CD4-positive, alpha-beta T cell treated with Interleukin-17A for 4 hours (primary cell): Measurements from ENCODE around the gene CAB39L.
"Not testable (repeated sequence)": the region's sequence is repeated elsewhere in the genome, so short reads cannot be mapped to it uniquely, and the experiment has no call there.

Experiments
- DNase-seq: peaks from one replicate; pipeline ENCODE4 v3.0.0-alpha.2; 2020; ENCODE audit warnings: mixed read lengths

CAB39L gene

DNA sequence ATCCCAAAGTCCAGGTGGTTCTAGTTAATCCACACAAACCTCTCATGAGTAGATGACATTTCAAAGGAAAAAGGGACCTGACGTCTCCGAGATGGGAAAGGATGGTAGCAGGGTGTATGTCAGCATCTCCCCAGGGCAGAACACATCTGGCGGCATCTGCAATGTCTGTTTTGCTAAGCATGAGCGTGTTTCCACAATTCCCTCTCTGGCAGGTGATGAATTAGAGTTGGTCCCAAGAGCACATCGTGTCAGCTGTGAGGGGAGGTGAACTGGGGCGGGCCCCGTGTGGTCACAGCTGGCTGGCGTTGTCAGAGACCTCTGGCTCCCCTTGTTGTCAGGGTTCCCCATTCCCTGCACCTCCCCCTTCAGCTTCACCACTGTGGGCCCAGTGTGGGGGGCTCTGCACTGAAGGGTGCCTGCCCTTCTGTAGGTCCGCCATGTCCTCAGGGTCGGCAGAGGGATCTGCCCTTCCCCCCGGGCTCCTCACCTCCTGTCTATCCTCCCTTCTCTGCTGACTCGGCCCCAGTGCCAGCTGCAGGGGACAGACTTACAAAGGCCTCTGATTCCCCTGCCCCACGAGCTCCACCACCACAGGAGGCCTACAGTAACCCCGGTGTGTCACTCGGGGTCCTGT lies 138.0 kb downstream of the CAB39L start:
- DNase-seq, result no peak

GRCh38 chr13:49304763-49305700 lies 138.8 kb downstream of the CAB39L start:
- no peak for DNase-seq

GRCh38 chr13:49304356-49304755 lies 139.5 kb downstream of the CAB39L start:
- DNase-seq, result no peak

- DNase-seq, result no peak
Observed at GRCh38 chr13:49303533-49304252, 140.2 kb downstream of the CAB39L start.

GRCh38 chr13:49302817-49303216 lies 141.0 kb downstream of the CAB39L start:
- DNase-seq, result no peak

DNA sequence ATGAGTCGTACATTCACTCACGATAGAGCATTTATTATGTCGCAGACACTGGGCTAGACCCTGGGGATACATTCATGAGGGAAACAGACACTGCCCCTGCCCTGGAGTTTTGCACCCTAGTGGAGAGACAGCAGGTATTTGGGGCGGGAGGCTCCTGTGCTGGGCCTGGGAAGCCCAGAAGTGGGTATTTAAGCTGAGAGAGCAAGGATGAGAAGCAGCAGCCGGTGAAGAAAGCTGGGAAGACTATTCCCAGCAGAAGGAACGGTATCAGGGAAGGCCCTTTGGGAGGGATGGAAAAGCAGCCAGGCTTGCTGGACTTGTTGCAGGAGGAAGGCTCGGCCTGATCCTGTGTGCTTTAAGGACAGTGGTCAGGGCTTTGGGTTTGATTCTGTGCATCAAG lies 141.6 kb downstream of the CAB39L start:
- DNase-seq, result no peak

- peak; percentile 72 for DNase-seq
Observed at GRCh38 chr13:49300739-49301589, 142.9 kb downstream of the CAB39L start.

- no peak for DNase-seq
Observed at GRCh38 chr13:49300276-49300675, 143.6 kb downstream of the CAB39L start.

- no peak for DNase-seq
Observed at GRCh38 chr13:49298903-49299605, 144.8 kb downstream of the CAB39L start.

GRCh38 chr13:49298416-49298815 lies 145.4 kb downstream of the CAB39L start:
- DNase-seq, result no peak

- DNase-seq, result no peak
Observed at GRCh38 chr13:49297338-49297737, 146.5 kb downstream of the CAB39L start.

DNA sequence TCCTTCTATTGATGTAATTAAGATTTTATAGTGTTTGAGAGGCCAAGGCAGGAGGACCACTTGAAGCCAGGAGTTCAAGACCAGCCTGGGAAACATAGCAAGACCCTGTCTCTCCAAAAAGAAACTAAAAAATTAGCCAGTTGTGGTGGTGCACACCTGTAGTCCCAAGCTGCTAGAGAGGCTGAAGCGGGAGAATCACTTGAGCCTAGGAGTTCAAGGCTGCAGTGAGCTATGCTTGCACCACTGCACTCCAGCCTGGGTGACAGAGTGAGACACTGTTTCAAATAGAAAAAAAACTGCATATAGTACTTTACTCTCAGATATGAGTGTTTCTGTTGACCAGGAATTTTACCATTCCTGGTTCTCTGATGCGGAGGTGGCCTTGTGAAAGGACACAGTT lies 147.2 kb downstream of the CAB39L start:
- DNase-seq, result no peak

DNA sequence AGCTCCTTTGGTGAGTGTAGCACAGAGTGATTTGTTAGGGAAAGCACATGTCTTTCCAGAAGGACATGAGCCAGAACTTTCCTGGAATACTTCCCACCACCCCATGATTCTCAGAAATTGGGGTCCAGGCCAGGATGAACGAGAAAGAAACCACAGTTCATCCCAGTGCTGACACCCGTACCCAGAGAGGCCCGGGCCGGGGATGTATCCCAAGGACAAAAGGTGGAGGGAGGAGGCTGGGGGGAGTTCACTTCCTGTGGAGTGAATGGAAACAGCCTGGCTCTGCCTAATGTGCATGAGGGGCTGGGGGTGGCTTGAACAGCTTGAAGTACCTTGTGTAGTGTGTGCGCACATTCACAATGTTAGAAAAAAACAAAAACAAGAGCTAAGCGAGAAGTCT lies 148.6 kb downstream of the CAB39L start:
- no peak for DNase-seq

DNA sequence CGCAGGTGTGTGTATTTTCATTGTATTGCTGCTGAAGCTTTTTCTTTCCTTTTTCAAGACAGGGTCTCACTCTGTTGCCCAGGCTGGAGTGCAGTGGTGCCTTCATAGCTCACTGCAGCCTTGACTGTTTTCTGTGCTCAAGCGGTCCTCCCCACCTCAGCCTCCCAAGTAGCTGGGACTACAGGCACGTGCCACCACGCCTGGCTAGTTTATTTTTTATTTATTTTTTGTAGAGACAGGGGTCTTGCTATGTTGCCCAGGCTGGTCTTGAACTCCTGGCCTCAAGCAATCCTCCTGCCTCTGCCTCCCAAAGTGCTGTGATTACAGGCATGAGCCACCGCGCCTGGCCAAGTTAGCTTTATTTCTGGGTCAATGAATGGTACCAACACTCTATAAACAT lies 149.1 kb downstream of the CAB39L start:
- DNase-seq, result not testable (repeated sequence)

DNA sequence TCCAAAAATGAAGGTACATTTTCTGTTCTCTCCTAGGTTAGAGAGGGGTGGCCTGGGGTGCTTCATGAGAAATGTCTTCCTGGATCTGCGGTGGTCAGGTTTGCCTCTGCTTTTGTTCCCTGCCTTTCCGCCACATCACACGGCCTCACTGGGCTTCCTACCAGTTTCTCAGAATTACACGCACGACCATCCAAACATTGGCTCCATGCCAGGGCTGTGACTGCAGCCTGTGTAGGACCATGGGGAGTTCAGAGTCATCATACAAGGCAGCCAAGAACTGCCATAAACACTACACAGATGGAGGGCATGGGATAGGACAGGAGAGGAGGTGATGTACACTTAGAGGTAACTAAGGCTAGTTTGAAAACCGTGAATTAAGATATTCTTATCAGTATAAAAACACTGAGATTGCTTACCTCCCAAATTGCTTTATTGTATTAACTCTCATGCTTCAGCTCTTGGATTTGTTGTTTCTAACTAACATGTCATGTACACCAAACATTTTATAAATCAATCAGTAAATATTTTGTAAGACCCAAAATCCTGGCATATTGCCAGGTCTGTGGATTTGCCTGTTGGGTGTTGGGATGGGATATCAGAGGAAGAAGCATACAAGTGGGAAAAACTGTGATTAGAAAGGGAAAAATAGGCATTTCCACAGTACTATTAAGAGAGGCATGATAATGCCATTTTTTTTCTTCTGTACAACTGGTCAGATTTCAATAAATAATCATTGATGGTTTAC lies 150.9 kb downstream of the CAB39L start:
- DNase-seq, result no peak

DNA sequence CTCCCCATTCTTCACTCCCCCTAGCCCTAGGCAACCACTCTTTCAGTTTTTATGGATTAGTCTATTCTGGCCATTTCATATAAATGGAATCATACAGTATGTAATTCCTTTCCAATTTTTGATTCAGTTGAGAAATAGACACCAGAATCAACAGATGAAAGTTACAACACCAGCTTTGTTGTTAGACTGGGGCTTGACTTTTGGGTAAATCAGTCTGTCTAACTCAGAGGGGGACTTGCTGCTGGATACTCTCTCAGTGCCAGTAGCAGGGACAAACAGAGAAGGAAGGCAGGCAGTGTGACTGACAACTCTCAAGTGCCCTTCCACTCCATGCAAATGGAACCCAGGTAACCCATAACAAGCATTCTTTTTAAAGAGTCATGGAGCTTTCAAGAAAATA lies 155.4 kb downstream of the CAB39L start:
- no peak for DNase-seq

DNA sequence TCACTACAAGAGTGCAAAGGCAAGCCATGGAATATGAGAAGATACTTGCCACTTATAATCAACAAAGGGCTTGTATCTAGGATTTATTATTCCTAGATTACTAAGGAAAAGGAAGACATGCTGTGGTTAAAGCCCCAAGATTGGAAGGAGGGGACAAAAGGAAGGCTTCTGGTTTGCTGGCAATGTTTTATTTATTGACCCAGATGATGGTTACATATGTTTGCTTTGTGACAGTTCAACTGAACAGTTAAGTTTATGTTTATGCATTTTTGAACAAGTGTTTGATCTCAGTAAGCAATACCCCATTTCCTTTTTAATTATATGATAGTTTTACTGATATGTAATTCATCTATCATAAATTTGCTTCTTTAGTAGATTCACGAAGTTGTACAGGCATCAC lies 155.9 kb downstream of the CAB39L start:
- DNase-seq, result no peak

DNA sequence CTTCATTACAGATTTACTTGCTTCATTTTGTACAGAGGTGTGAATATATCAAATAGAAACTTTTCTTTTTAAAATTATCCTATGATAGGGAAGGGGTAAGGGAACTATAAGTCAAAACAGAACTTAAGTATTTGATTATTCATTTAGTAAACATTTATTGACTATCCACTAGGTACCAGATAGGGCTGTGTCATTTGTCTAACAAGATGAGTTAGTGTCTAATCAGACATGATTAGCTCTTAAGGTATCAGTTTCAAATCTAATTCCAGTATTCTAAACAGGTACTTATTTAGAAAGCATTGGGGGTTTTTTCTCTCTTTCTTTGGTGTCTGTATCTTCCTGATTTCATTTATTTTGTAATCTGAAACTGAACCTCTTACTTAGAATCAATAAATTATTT lies 164.0 kb downstream of the CAB39L start:
- no peak for DNase-seq

DNA sequence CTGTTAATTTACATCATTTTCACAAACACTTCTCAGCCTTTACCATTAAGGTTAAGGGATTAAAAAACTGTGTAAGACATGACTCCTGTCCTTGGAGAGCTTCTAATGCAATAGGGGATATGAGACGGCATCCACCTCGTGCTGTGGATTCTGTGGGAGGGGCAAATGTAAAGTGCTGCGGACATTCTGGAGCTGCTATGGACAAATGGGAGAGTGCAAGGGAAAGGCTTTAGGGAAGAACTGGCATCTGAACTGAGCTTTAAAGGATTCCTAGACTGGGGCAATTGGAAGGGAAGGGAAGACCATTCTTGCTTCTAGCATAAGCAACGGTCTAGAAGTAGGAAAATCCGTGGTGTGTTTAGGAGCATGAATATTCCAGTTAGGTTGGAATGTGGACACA lies 164.8 kb downstream of the CAB39L start:
- DNase-seq, result no peak

DNA sequence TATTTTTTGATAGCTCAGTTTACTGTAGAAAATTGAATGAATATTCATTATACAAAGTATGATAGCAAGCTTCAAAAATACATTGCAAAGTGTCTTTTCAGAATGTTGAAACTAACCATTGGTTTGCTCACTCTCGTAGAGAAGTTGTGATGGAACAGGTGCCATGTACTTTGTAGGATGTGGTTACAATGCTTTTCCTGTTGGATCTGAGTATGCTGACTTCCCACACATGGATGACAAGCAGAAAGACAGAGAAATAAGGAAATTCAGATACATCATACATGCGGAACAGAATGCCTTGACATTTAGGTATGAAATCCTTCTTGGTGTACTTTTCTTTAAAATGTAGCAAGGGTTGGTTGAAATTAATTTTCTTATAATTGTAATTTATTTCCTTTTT lies 165.7 kb downstream of the CAB39L start:
- no peak for DNase-seq

GRCh38 chr13:49272296-49272695 lies 171.6 kb downstream of the CAB39L start:
- DNase-seq, result no peak
